ENCODE results near the gene SNURF.

The SNURF gene

GRCh38 chr15:24955531-24955921, 739 bp downstream of the SNURF start (continued):
- TF ChIP-seq ZNF449 (tag by site-specific recombination; IDR thresholded peaks at IDR 0.05) (no peak), ZNF354C (tag by site-specific recombination; IDR thresholded peaks at IDR 0.05; ENCODE audit: borderline replicate concordance, low read depth) (no peak), ZNF692 (tag by site-specific recombination; IDR thresholded peaks at IDR 0.05) (no peak), ZNF473 (tag by site-specific recombination; IDR thresholded peaks at IDR 0.05) (no peak), ZNF433 (tag by site-specific recombination; IDR thresholded peaks at IDR 0.05; ENCODE audit: low read depth) (no peak), ZNF670 (tag by site-specific recombination; IDR thresholded peaks at IDR 0.05; ENCODE audit: low read depth) (no peak), ZNF513 (tag by site-specific recombination; IDR thresholded peaks at IDR 0.05) (no peak), ZNF266 (tag by site-specific recombination; IDR thresholded peaks at IDR 0.05; ENCODE audit: low read depth) (no peak), ZNF837 (tag by site-specific recombination; IDR thresholded peaks at IDR 0.05) (no peak)

- Histone ChIP-seq H3K36me3 (ENCODE audit: control insufficient read depth in 2 of 2, insufficient read depth in 1 of 2, low read length in 2 of 2) (no peaks in the 10 kb centered on the region), H3K9me3 (ENCODE audit: control insufficient read depth, insufficient read depth, low read depth, low read length) (no peaks in the 10 kb centered on the region), H3K4me3 (ENCODE audit: low read depth, low read length) (no peak overlapping the region), H3K27ac (ENCODE audit: extremely low read depth, low read depth, low read length) (no peak overlapping the region), H3K4me1 (ENCODE audit: control insufficient read depth, insufficient read depth, low read length) (no peaks in the 10 kb centered on the region)
- ChIA-PET CTCF (no interaction called here), POLR2A (no interaction called here)
- TF ChIP-seq ZSCAN5A (tag by site-specific recombination; IDR thresholded peaks at IDR 0.05) (no peak), ZBTB26 (tag by site-specific recombination; optimal IDR thresholded peaks at IDR 0.05) (no peak), ZNF221 (tag by site-specific recombination; IDR thresholded peaks at IDR 0.05; ENCODE audit: borderline replicate concordance) (no peak), ZFHX2 (tag by site-specific recombination; conservative IDR thresholded peaks at IDR 0.05) (no peak), GLI2 (tag by site-specific recombination; IDR thresholded peaks at IDR 0.05; ENCODE audit: borderline replicate concordance, low read depth) (no peak), ZNF449 (tag by site-specific recombination; IDR thresholded peaks at IDR 0.05) (no peak), ZXDB (tag by site-specific recombination; IDR thresholded peaks at IDR 0.05) (no peak), ZSCAN18 (tag by site-specific recombination; IDR thresholded peaks at IDR 0.05) (no peak), PRDM10 (tag by site-specific recombination; IDR thresholded peaks at IDR 0.05) (no peak), IKZF3 (tag by site-specific recombination; IDR thresholded peaks at IDR 0.05) (no peak)
Measured at GRCh38 chr15:24956111-24956838, 1.5 kb downstream of the SNURF start.

All from HEK293 (cell line).